ENCODE measurements around the gene NOL4.

Gene NOL4

DNA sequence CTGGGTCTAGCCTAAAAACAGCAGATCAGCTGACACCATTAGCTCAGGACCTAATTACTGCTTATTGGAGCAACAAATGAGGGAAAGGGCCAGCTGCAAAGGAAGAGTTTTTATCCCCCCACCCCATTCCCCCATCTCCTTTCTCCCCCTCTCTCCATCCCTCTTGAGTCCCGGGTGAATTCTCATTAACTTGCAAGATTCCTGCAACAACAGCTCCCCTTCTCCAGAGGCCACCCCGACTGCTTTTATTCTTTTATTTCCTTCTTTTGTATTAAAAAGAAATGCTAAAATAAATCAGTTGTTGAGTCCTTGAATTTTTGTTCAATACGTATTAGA is 473 bp upstream of the NOL4 start:
- H2BK120ac ChIP-seq (ENCODE audit: insufficient read depth, low read length, poor library complexity) = no peak overlapping the region
- no peak overlapping the region for H3K9ac ChIP-seq (ENCODE audit: low read length)
- H2AFZ ChIP-seq (ENCODE audit: insufficient read depth, low read length, poor library complexity) = no peak overlapping the region
- no peak overlapping the region for H2AK5ac ChIP-seq (ENCODE audit: low read length)
- H3K36me3 ChIP-seq (ENCODE audit: control insufficient read depth in 1 of 2, insufficient read depth in 2 of 2, low read length in 2 of 2) = no peaks in the 10 kb centered on the region
- WGBS (ENCODE audit: extremely low coverage, insufficient coverage, insufficient read length) = no CpG with 5 or more reads among the region's 3 CpGs
- H3K79me1 ChIP-seq (ENCODE audit: low read length) = peaks cover 2% of the 10 kb centered on the region
- H4K8ac ChIP-seq (ENCODE audit: low read depth, low read length) = no peak overlapping the region
- H3K4me3 ChIP-seq (ENCODE audit: low read depth, low read length) = no peak overlapping the region
- no peak for DNase-seq
- H3K18ac ChIP-seq (ENCODE audit: low read length) = no peak overlapping the region
- no peak overlapping the region for H3K14ac ChIP-seq (ENCODE audit: low read length)
- H3K27me3 ChIP-seq (ENCODE audit: insufficient read depth, low read length) = peaks cover 19% of the 10 kb centered on the region
- no peak overlapping the region for H3K4ac ChIP-seq (ENCODE audit: low read depth, low read length)
- peak overlapping the region; percentile 98 for H3K4me2 ChIP-seq (ENCODE audit: low read length)
- H2BK12ac ChIP-seq (ENCODE audit: low read length) = no peak overlapping the region
- H3K9me3 ChIP-seq (ENCODE audit: insufficient read depth, low read depth, low read length) = peaks cover 2% of the 10 kb centered on the region
- H3K23ac ChIP-seq (ENCODE audit: low read length) = no peak overlapping the region
- H2BK5ac ChIP-seq (ENCODE audit: low read depth, low read length, poor library complexity) = no peak overlapping the region
- no peak overlapping the region for H4K91ac ChIP-seq (ENCODE audit: low read depth, low read length)
- H3K79me2 ChIP-seq (ENCODE audit: control insufficient read depth, insufficient read depth, low read length, poor library complexity) = no peaks in the 10 kb centered on the region
- no peak overlapping the region for H4K12ac ChIP-seq (ENCODE audit: low read depth, low read length)
- peaks cover 12 to 15% of the 10 kb centered on the region in 2 experiments for H3K4me1 ChIP-seq (ENCODE audit: control insufficient read depth in 1 of 2, insufficient read depth in 2 of 2, low read length in 2 of 2)
- H3K27ac ChIP-seq (ENCODE audit: low read depth, low read length) = no peak overlapping the region

DNA sequence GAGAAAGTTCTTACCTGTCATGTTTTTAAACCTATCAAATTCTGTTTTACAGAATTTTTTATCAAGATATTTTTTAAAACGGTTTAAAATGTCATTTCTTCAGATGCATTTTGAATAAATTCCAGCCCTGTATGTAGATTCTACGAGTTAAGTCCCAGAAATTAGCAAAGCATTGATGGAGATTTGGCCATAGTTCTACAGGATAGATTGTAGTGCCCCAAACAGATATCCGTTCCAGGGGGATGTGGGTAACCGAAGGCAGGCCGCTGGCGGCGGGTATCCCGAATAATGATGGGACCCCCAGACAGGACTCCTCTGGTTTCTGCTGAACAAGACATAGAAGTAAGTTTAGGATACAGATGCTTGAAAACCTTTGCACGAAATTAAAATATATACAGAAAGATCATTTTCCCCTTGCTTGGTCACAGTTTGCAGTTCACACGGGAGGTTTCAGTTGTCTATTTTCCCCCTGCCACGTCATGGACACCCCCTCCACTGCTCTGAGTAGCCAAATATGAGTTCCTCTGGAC is 755 bp downstream of the NOL4 start:
- no peak overlapping the region for H2AK5ac ChIP-seq (ENCODE audit: low read length)
- no peak overlapping the region for H2BK120ac ChIP-seq (ENCODE audit: insufficient read depth, low read length, poor library complexity)
- no peak overlapping the region for H3K23ac ChIP-seq (ENCODE audit: low read length)
- H3K27me3 ChIP-seq (ENCODE audit: insufficient read depth, low read length) = peaks cover 19% of the 10 kb centered on the region
- no peak overlapping the region for H3K9ac ChIP-seq (ENCODE audit: low read length)
- no peak overlapping the region for H3K27ac ChIP-seq (ENCODE audit: low read depth, low read length)
- no peak for DNase-seq
- no peak overlapping the region for H2BK12ac ChIP-seq (ENCODE audit: low read length)
- no CpG with 5 or more reads among the region's 11 CpGs for WGBS (ENCODE audit: extremely low coverage, insufficient coverage, insufficient read length)
- H3K4me1 ChIP-seq (ENCODE audit: control insufficient read depth in 1 of 2, insufficient read depth in 2 of 2, low read length in 2 of 2) = peaks cover 12 to 15% of the 10 kb centered on the region in 2 experiments
- H3K9me3 ChIP-seq (ENCODE audit: insufficient read depth, low read depth, low read length) = peaks cover 2% of the 10 kb centered on the region
- no peak overlapping the region for H2BK5ac ChIP-seq (ENCODE audit: low read depth, low read length, poor library complexity)
- no peak overlapping the region for H3K4ac ChIP-seq (ENCODE audit: low read depth, low read length)
- peak overlapping the region; percentile 99 for H3K4me2 ChIP-seq (ENCODE audit: low read length)
- H4K8ac ChIP-seq (ENCODE audit: low read depth, low read length) = no peak overlapping the region
- peak overlapping the region; percentile 74 for H3K4me3 ChIP-seq (ENCODE audit: low read depth, low read length)
- no peak overlapping the region for H4K12ac ChIP-seq (ENCODE audit: low read depth, low read length)
- no peak overlapping the region for H4K91ac ChIP-seq (ENCODE audit: low read depth, low read length)
- no peaks in the 10 kb centered on the region for H3K36me3 ChIP-seq (ENCODE audit: control insufficient read depth in 1 of 2, insufficient read depth in 2 of 2, low read length in 2 of 2)
- no peak overlapping the region for H3K18ac ChIP-seq (ENCODE audit: low read length)
- peaks cover 2% of the 10 kb centered on the region for H3K79me1 ChIP-seq (ENCODE audit: low read length)
- H3K79me2 ChIP-seq (ENCODE audit: control insufficient read depth, insufficient read depth, low read length, poor library complexity) = no peaks in the 10 kb centered on the region
- H2AFZ ChIP-seq (ENCODE audit: insufficient read depth, low read length, poor library complexity) = peak overlapping the region; percentile 13
- H3K14ac ChIP-seq (ENCODE audit: low read length) = no peak overlapping the region

- peak overlapping the region; percentile 51 for H4K8ac ChIP-seq (ENCODE audit: low read depth, low read length)
- peak overlapping the region; percentile 41 for H4K91ac ChIP-seq (ENCODE audit: low read depth, low read length)
- peaks cover 2% of the 10 kb centered on the region for H3K79me1 ChIP-seq (ENCODE audit: low read length)
- whole genome bisulfite sequencing (ENCODE audit: extremely low coverage, insufficient coverage, insufficient read length) = no CpG with 5 or more reads among the region's 51 CpGs
- H3K14ac ChIP-seq (ENCODE audit: low read length) = peak overlapping the region; percentile 18
- peak overlapping the region; percentile 61 for H3K4me3 ChIP-seq (ENCODE audit: low read depth, low read length)
- peak overlapping the region; percentile 24 for H2AFZ ChIP-seq (ENCODE audit: insufficient read depth, low read length, poor library complexity)
- H3K9me3 ChIP-seq (ENCODE audit: insufficient read depth, low read depth, low read length) = peaks cover 2% of the 10 kb centered on the region
- H3K27ac ChIP-seq (ENCODE audit: low read depth, low read length) = no peak overlapping the region
- peak overlapping the region; percentile 55 for H4K12ac ChIP-seq (ENCODE audit: low read depth, low read length)
- no peak overlapping the region for H2BK12ac ChIP-seq (ENCODE audit: low read length)
- H3K9ac ChIP-seq (ENCODE audit: low read length) = no peak overlapping the region
- peak overlapping the region; percentile 21 for H2AK5ac ChIP-seq (ENCODE audit: low read length)
- peak overlapping the region; percentile 99 for H3K4me2 ChIP-seq (ENCODE audit: low read length)
- peak overlapping the region; percentile 52 for H3K18ac ChIP-seq (ENCODE audit: low read length)
- no peak overlapping the region for H2BK120ac ChIP-seq (ENCODE audit: insufficient read depth, low read length, poor library complexity)
- peaks cover 19% of the 10 kb centered on the region for H3K27me3 ChIP-seq (ENCODE audit: insufficient read depth, low read length)
- no peak overlapping the region for H3K23ac ChIP-seq (ENCODE audit: low read length)
- H3K79me2 ChIP-seq (ENCODE audit: control insufficient read depth, insufficient read depth, low read length, poor library complexity) = no peaks in the 10 kb centered on the region
- H3K36me3 ChIP-seq (ENCODE audit: control insufficient read depth in 1 of 2, insufficient read depth in 2 of 2, low read length in 2 of 2) = no peaks in the 10 kb centered on the region
- H2BK5ac ChIP-seq (ENCODE audit: low read depth, low read length, poor library complexity) = peak overlapping the region; percentile 37
- peaks cover 12 to 15% of the 10 kb centered on the region in 2 experiments for H3K4me1 ChIP-seq (ENCODE audit: control insufficient read depth in 1 of 2, insufficient read depth in 2 of 2, low read length in 2 of 2)
- DNase-seq = no peak
- no peak overlapping the region for H3K4ac ChIP-seq (ENCODE audit: low read depth, low read length)
Observed at GRCh38 chr18:34223164-34223892, 1.4 kb downstream of the NOL4 start.

DNA sequence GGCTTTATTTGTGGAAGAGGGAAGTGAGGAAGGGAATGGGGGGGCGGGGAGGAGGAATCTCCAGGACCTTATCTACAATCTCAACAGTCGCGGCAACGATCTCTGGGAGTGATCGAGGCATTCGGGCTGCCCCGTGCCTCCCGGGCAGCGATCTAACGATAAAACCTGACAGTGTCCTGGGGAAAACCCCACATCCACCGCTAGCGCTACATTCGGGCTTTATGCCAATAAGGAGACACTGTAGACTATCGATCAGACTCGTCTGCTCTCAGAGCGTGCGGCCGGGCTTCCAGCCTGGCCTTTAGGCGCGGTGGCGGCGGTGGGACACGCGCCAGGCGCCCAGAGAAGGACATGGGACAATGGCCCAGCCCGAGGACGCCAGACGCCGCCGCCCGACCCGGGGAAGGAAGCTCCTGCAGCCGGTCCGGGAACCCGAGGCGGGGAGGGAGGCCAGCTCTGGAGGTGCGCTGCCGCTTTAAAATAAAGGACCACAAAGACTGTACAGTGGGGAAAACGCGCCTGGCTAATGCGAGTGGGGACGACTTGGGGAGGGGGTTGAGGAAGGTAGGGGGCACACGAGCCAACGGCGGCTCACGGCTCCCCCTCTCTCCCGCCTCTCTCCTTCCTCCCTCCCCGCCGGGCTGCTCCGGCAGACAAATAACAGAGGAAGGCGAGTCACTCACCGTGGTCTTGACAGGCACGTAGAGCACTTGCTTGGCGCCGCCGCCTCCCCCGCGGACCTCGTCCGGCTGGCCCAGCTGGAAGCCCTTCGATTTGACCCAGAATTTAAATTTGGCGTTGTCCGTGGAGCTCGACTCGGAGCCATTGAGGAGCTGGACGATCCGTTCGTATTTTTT is 2.2 kb downstream of the NOL4 start:
- Histone ChIP-seq H3K79me2 (ENCODE audit: control insufficient read depth, insufficient read depth, low read length, poor library complexity) (no peaks in the 10 kb centered on the region), H2AK5ac (ENCODE audit: low read length) (no peak overlapping the region), H3K4me2 (ENCODE audit: low read length) (peak overlapping the region; percentile 99), H3K79me1 (ENCODE audit: low read length) (peaks cover 2% of the 10 kb centered on the region), H2BK120ac (ENCODE audit: insufficient read depth, low read length, poor library complexity) (no peak overlapping the region), H4K12ac (ENCODE audit: low read depth, low read length) (no peak overlapping the region), H3K9me3 (ENCODE audit: insufficient read depth, low read depth, low read length) (peaks cover 2% of the 10 kb centered on the region), H3K4me3 (ENCODE audit: low read depth, low read length) (peak overlapping the region; percentile 61), H2BK12ac (ENCODE audit: low read length) (peak overlapping the region; percentile 20), H2BK5ac (ENCODE audit: low read depth, low read length, poor library complexity) (peak overlapping the region; percentile 37), H3K27me3 (ENCODE audit: insufficient read depth, low read length) (peaks cover 19% of the 10 kb centered on the region), H2AFZ (ENCODE audit: insufficient read depth, low read length, poor library complexity) (peak overlapping the region; percentile 24), H4K8ac (ENCODE audit: low read depth, low read length) (peak overlapping the region; percentile 51), H3K23ac (ENCODE audit: low read length) (no peak overlapping the region), H3K27ac (ENCODE audit: low read depth, low read length) (no peak overlapping the region), H3K36me3 (ENCODE audit: control insufficient read depth in 1 of 2, insufficient read depth in 2 of 2, low read length in 2 of 2) (no peaks in the 10 kb centered on the region), H4K91ac (ENCODE audit: low read depth, low read length) (no peak overlapping the region), H3K4me1 (ENCODE audit: control insufficient read depth in 1 of 2, insufficient read depth in 2 of 2, low read length in 2 of 2) (peaks cover 12 to 15% of the 10 kb centered on the region in 2 experiments), H3K14ac (ENCODE audit: low read length) (peak overlapping the region; percentile 18), H3K18ac (ENCODE audit: low read length) (peak overlapping the region; percentile 52), H3K4ac (ENCODE audit: low read depth, low read length) (no peak overlapping the region), H3K9ac (ENCODE audit: low read length) (no peak overlapping the region)
- no CpG with 5 or more reads among the region's 68 CpGs for WGBS (ENCODE audit: extremely low coverage, insufficient coverage, insufficient read length)
- DNase-seq = no peak
